ENCODE measurements around the gene SLC25A43.

Gene SLC25A43

GRCh38 chrX:119401569-119401968 lies 2.4 kb downstream of the SLC25A43 start:
- H3K36me3 ChIP-seq (ENCODE audit: insufficient read depth): no peaks in the 10 kb centered on the region
- no peak overlapping the region for H3K27ac ChIP-seq
- no peak overlapping the region for H2AFZ ChIP-seq (ENCODE audit: low read depth)
- no peaks in the 10 kb centered on the region for H4K20me1 ChIP-seq (ENCODE audit: insufficient read depth)
- TF ChIP-seq CTCF (conservative IDR thresholded peaks at IDR 0.05; ENCODE audit: low read depth, low read length): no peak
- no peak overlapping the region for H3K4me3 ChIP-seq (IDR thresholded peaks at IDR 0.05; ENCODE audit: insufficient read depth, low read depth, low read length)
- H3K79me2 ChIP-seq (ENCODE audit: insufficient read depth, low read depth): no peaks in the 10 kb centered on the region; the same call in 1 of the 2 replicates
- no peaks in the 10 kb centered on the region for H3K27me3 ChIP-seq (ENCODE audit: insufficient read depth, low read depth)
- no peak overlapping the region for H3K4me2 ChIP-seq
- peaks cover 20% of the 10 kb centered on the region for H3K4me1 ChIP-seq (ENCODE audit: low read depth, poor library complexity, severe bottlenecking)
- no peak overlapping the region for H3K9ac ChIP-seq

- Histone ChIP-seq H3K9ac (no peak overlapping the region), H3K4me3 (IDR thresholded peaks at IDR 0.05; ENCODE audit: insufficient read depth, low read depth, low read length) (no peak overlapping the region), H2AFZ (ENCODE audit: low read depth) (no peak overlapping the region), H3K4me2 (no peak overlapping the region), H3K79me2 (ENCODE audit: insufficient read depth, low read depth) (no peaks in the 10 kb centered on the region; the same call in 1 of the 2 replicates), H4K20me1 (ENCODE audit: insufficient read depth) (no peaks in the 10 kb centered on the region), H3K27ac (no peak overlapping the region), H3K36me3 (ENCODE audit: insufficient read depth) (no peaks in the 10 kb centered on the region), H3K4me1 (ENCODE audit: low read depth, poor library complexity, severe bottlenecking) (peaks cover 20% of the 10 kb centered on the region), H3K27me3 (ENCODE audit: insufficient read depth, low read depth) (no peaks in the 10 kb centered on the region)
- no peak for TF ChIP-seq CTCF (conservative IDR thresholded peaks at IDR 0.05; ENCODE audit: low read depth, low read length)
Measured at GRCh38 chrX:119402588-119402987, 3.5 kb downstream of the SLC25A43 start.

- no peak overlapping the region for H3K4me3 ChIP-seq (IDR thresholded peaks at IDR 0.05; ENCODE audit: insufficient read depth, low read depth, low read length)
- H3K27ac ChIP-seq: no peak overlapping the region
Measured at GRCh38 chrX:119406776-119407175, 7.6 kb downstream of the SLC25A43 start.

DNA sequence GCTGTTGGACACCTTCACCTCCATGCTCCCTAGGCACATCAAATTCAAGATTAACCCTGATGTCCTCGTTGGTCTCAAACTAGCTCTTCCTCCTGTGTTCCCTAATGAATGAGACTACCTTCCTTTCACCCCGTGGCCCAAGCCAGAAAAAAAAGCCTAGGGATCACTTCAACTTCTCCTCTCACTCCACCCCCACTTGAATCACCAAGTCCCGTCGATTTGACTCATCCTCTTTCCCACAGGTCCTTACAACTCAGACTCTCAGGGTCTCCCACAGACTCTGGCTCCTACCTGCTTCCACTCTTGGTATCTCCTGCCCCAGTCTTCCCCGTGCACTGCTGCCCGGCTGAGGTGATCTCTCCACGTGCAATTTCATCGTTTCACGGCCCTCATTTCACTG lies 8.5 kb downstream of the SLC25A43 start:
- H3K9ac ChIP-seq: no peak overlapping the region
- no peaks in the 10 kb centered on the region for H3K36me3 ChIP-seq (ENCODE audit: insufficient read depth)
- H4K20me1 ChIP-seq (ENCODE audit: insufficient read depth): no peaks in the 10 kb centered on the region
- H3K27me3 ChIP-seq (ENCODE audit: insufficient read depth, low read depth): no peaks in the 10 kb centered on the region
- no peak overlapping the region for H3K4me2 ChIP-seq
- no peak overlapping the region for H3K4me3 ChIP-seq (IDR thresholded peaks at IDR 0.05; ENCODE audit: insufficient read depth, low read depth, low read length)
- no peaks in the 10 kb centered on the region for H3K4me1 ChIP-seq (ENCODE audit: low read depth, poor library complexity, severe bottlenecking)
- no peak overlapping the region for H3K27ac ChIP-seq
- no peak overlapping the region for H2AFZ ChIP-seq (ENCODE audit: low read depth)
- no peak for TF ChIP-seq CTCF (conservative IDR thresholded peaks at IDR 0.05; ENCODE audit: low read depth, low read length)
- H3K79me2 ChIP-seq (ENCODE audit: insufficient read depth, low read depth): no peaks in the 10 kb centered on the region; the same call in 1 of the 2 replicates

More at GRCh38 chrX:119406776-119407175, 7.6 kb downstream of the SLC25A43 start:
- no peaks in the 10 kb centered on the region for H3K27me3 ChIP-seq (ENCODE audit: insufficient read depth, low read depth)
- no peak overlapping the region for H3K4me2 ChIP-seq
- H3K4me1 ChIP-seq (ENCODE audit: low read depth, poor library complexity, severe bottlenecking): no peaks in the 10 kb centered on the region
- no peak overlapping the region for H2AFZ ChIP-seq (ENCODE audit: low read depth)
- no peak overlapping the region for H3K9ac ChIP-seq
- no peaks in the 10 kb centered on the region for H4K20me1 ChIP-seq (ENCODE audit: insufficient read depth)
- no peaks in the 10 kb centered on the region; the same call in 1 of the 2 replicates for H3K79me2 ChIP-seq (ENCODE audit: insufficient read depth, low read depth)
- no peaks in the 10 kb centered on the region for H3K36me3 ChIP-seq (ENCODE audit: insufficient read depth)
- TF ChIP-seq CTCF (conservative IDR thresholded peaks at IDR 0.05; ENCODE audit: low read depth, low read length): no peak

Data from KMS-11 (cell line).